Measurements from ENCODE around the gene MBP.

The MBP gene

GRCh38 chr18:77131652-77132368, 773 bp downstream of the MBP start:
- peak; percentile 23 for DNase-seq

- DNase-seq, result no peak
These were observed 1.4 kb downstream of the MBP start for GRCh38 chr18:77131100-77131651.

GRCh38 chr18:77130229-77131099, 2.1 kb downstream of the MBP start:
- no peak for DNase-seq

- no peak for DNase-seq
These were observed 3.4 kb downstream of the MBP start for GRCh38 chr18:77129150-77129551.

GRCh38 chr18:77127769-77128671, 4.6 kb downstream of the MBP start:
- no peak for DNase-seq

- no peak for DNase-seq
These were observed 8.1 kb downstream of the MBP start for GRCh38 chr18:77124452-77124922.

- no peak for DNase-seq
These were observed 9.0 kb downstream of the MBP start for GRCh38 chr18:77123320-77124231.

- DNase-seq, result no peak
These were observed 11.1 kb downstream of the MBP start for GRCh38 chr18:77121523-77121922.

- DNase-seq, result no peak
These were observed 12.6 kb downstream of the MBP start for GRCh38 chr18:77119851-77120491.

- no peak for DNase-seq
These were observed 13.3 kb downstream of the MBP start for GRCh38 chr18:77119101-77119850.

GRCh38 chr18:77118256-77119090, 14.1 kb downstream of the MBP start:
- no peak for DNase-seq

- no peak for DNase-seq
These were observed 16.1 kb downstream of the MBP start for GRCh38 chr18:77116201-77117080.

GRCh38 chr18:77115192-77115953, 17.2 kb downstream of the MBP start:
- DNase-seq, result no peak

- no peak for DNase-seq
These were observed 18.0 kb downstream of the MBP start for GRCh38 chr18:77114415-77115191.

GRCh38 chr18:77114152-77114414, 18.5 kb downstream of the MBP start:
- DNase-seq, result no peak

GRCh38 chr18:77113361-77114151, 19.0 kb downstream of the MBP start:
- no peak for DNase-seq

All from NCI-H1092 treated with DMSO at 0.1 percent for 48 hours (cell line).